ENCODE measurements around the gene CTSC.

- TF ChIP-seq EZH2phosphoT487 (conservative IDR thresholded peaks at IDR 0.05; ENCODE audit: low read length): no peak
- TF ChIP-seq, protein P1, sequence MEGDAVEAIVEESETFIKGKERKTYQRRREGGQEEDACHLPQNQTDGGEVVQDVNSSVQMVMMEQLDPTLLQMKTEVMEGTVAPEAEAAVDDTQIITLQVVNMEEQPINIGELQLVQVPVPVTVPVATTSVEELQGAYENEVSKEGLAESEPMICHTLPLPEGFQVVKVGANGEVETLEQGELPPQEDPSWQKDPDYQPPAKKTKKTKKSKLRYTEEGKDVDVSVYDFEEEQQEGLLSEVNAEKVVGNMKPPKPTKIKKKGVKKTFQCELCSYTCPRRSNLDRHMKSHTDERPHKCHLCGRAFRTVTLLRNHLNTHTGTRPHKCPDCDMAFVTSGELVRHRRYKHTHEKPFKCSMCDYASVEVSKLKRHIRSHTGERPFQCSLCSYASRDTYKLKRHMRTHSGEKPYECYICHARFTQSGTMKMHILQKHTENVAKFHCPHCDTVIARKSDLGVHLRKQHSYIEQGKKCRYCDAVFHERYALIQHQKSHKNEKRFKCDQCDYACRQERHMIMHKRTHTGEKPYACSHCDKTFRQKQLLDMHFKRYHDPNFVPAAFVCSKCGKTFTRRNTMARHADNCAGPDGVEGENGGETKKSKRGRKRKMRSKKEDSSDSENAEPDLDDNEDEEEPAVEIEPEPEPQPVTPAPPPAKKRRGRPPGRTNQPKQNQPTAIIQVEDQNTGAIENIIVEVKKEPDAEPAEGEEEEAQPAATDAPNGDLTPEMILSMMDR (IDR thresholded peaks at IDR 0.05; ENCODE audit: insufficient read depth, low read length, poor library complexity, severe bottlenecking): no peak
Observed at GRCh38 chr11:88310246-88310645, 27.3 kb downstream of the CTSC start.
